Esophagus squamous epithelium (tissue), 4 donors: ENCODE measurements around the gene PIP5KL1.

Experiments
- POLR2A ChIP-seq, 4 donors: fragments of 450-650 bp; IDR thresholded peaks; one replicate each; pipeline ENCODE4 v1.6.1; 2017; ENCODE audit warnings: antibody characterized with exemption in 4 of 4, mild to moderate bottlenecking in 4 of 4, moderate library complexity in 3 of 4
- TF ChIP-seq, protein P1 (sequence below), 6 experiments: fragments of 450-650 bp in 4 of 6; fragments of 200-600 bp in 2 of 6; sonication (generic) in 2 of 6; IDR thresholded peaks; one replicate each; pipeline ENCODE4 v1.5.1; 2016 to 2019; ENCODE audit warnings: antibody characterized with exemption in 6 of 6, mild to moderate bottlenecking in 4 of 6, moderate library complexity in 4 of 6

DNA sequence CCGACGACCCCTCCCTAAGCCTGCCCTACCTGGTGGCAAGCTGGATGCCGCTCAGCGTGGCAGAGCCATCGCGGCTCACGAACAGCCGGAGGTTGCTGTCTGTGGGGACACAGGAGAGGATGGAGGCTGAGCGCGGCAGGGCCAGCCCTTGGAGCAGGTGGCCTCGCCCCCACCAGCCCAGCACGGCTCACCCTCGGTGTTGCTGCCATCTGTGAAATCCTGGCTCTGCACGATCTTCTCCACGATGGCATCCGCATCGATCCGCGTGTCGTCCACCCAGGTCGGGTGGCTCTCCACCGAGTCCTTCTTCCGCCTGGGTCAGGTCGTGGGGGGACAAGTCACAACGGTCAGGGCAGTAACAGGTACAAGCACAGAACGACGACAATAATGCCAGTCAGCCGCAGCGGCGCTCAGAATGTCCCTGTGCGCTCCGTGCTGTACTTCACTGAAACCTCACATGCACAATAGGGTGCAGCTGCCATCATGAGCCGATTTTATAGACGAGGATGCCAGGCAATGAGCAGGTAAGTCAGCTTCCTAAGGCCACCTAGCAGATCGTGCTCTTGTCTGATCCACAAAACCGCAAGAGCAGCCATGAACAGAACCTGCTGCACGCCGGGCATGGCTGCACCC is 14.1 kb upstream of the PIP5KL1 start:
- TF ChIP-seq, protein P1, sequence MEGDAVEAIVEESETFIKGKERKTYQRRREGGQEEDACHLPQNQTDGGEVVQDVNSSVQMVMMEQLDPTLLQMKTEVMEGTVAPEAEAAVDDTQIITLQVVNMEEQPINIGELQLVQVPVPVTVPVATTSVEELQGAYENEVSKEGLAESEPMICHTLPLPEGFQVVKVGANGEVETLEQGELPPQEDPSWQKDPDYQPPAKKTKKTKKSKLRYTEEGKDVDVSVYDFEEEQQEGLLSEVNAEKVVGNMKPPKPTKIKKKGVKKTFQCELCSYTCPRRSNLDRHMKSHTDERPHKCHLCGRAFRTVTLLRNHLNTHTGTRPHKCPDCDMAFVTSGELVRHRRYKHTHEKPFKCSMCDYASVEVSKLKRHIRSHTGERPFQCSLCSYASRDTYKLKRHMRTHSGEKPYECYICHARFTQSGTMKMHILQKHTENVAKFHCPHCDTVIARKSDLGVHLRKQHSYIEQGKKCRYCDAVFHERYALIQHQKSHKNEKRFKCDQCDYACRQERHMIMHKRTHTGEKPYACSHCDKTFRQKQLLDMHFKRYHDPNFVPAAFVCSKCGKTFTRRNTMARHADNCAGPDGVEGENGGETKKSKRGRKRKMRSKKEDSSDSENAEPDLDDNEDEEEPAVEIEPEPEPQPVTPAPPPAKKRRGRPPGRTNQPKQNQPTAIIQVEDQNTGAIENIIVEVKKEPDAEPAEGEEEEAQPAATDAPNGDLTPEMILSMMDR (IDR thresholded peaks at IDR 0.05) = no peak
- TF ChIP-seq POLR2A (IDR thresholded peaks at IDR 0.05) = no peak
